Mesendoderm (in vitro differentiated cells): Measurements from ENCODE around the gene FNDC3B.

Experiments
- DNase-seq: peaks from one replicate; pipeline ENCODE4 v3.0.0; 2013
- H2AK5ac ChIP-seq: 2 replicates; pipeline ENCODE4 v1.6.1; 2013; ENCODE audit warnings: low read length, inconsistent platforms
- H2BK120ac ChIP-seq: 2 replicates; pipeline ENCODE4 v1.6.1; 2013; ENCODE audit warnings: low read depth, mild to moderate bottlenecking, low read length, moderate library complexity, mixed read lengths
- H2BK15ac ChIP-seq: replicated peaks from 2 replicates; pipeline ENCODE4 v1.6.1; 2013; ENCODE audit warnings: low read depth, mild to moderate bottlenecking, moderate library complexity
- H2BK5ac ChIP-seq: 2 replicates; pipeline ENCODE4 v1.6.1; 2013; ENCODE audit warnings: low read length, inconsistent platforms
- H3K18ac ChIP-seq: 2 replicates; pipeline ENCODE4 v1.6.1; 2013; ENCODE audit warnings: mild to moderate bottlenecking, low read length, mixed read lengths
- H3K23ac ChIP-seq: one replicate; pipeline ENCODE4 v1.6.1; 2013; ENCODE audit warnings: low read length
- H3K27ac ChIP-seq: 2 replicates; pipeline ENCODE4 v1.5.1; 2013; ENCODE audit warnings: low read depth, mild to moderate bottlenecking, inconsistent platforms, low read length, moderate library complexity
- H3K27me3 ChIP-seq: 2 replicates; pipeline ENCODE4 v1.6.1; 2013; ENCODE audit warnings: low read length, control low read depth, mild to moderate bottlenecking, inconsistent platforms; ENCODE audit not compliant: insufficient read depth, poor library complexity
- H3K36me3 ChIP-seq: 2 replicates; pipeline ENCODE4 v1.6.1; 2013; ENCODE audit warnings: low read length, inconsistent platforms; ENCODE audit not compliant: control insufficient read depth, insufficient read depth
- H3K4ac ChIP-seq: one replicate; pipeline ENCODE4 v1.6.1; 2013; ENCODE audit warnings: low read depth, mild to moderate bottlenecking, low read length, moderate library complexity
- H3K4me1 ChIP-seq: 2 replicates; pipeline ENCODE4 v1.6.1; 2013; ENCODE audit warnings: low read depth, low read length, inconsistent platforms; ENCODE audit not compliant: control insufficient read depth
- H3K4me2 ChIP-seq: 2 replicates; pipeline ENCODE4 v1.6.1; 2013; ENCODE audit warnings: low read length
- H3K4me3 ChIP-seq: 2 replicates; pipeline ENCODE4 v1.5.1; 2013; ENCODE audit warnings: mild to moderate bottlenecking, low read length
- H3K56ac ChIP-seq: one replicate; pipeline ENCODE4 v1.6.1; 2013; ENCODE audit warnings: low read length
- H3K79me1 ChIP-seq: 2 replicates; pipeline ENCODE4 v1.6.1; 2013; ENCODE audit warnings: low read length, inconsistent platforms
- H3K79me2 ChIP-seq: 2 replicates; pipeline ENCODE4 v1.6.1; 2013; ENCODE audit warnings: mild to moderate bottlenecking, low read length; ENCODE audit not compliant: control insufficient read depth, insufficient read depth
- H3K9ac ChIP-seq: 2 replicates; pipeline ENCODE4 v1.6.1; 2013; ENCODE audit warnings: low read length, inconsistent platforms
- H4K5ac ChIP-seq: one replicate; pipeline ENCODE4 v1.6.1; 2013; ENCODE audit warnings: low read length
- H4K8ac ChIP-seq: one replicate; pipeline ENCODE4 v1.6.1; 2013; ENCODE audit warnings: low read depth, mild to moderate bottlenecking, control low read depth, low read length, moderate library complexity
- WGBS: extraction: QIAGEN DNeasy Blood & Tissue Kit; methylation state at CpG from one replicate; pipeline ENCODE4 v1.1.7; 2013; ENCODE audit warnings: low lambda C conversion rate, missing lambda C conversion rate; ENCODE audit not compliant: insufficient coverage; ENCODE audit errors: extremely low coverage; 5-methylcytosine and 5-hydroxymethylcytosine counted together

FNDC3B gene

DNA sequence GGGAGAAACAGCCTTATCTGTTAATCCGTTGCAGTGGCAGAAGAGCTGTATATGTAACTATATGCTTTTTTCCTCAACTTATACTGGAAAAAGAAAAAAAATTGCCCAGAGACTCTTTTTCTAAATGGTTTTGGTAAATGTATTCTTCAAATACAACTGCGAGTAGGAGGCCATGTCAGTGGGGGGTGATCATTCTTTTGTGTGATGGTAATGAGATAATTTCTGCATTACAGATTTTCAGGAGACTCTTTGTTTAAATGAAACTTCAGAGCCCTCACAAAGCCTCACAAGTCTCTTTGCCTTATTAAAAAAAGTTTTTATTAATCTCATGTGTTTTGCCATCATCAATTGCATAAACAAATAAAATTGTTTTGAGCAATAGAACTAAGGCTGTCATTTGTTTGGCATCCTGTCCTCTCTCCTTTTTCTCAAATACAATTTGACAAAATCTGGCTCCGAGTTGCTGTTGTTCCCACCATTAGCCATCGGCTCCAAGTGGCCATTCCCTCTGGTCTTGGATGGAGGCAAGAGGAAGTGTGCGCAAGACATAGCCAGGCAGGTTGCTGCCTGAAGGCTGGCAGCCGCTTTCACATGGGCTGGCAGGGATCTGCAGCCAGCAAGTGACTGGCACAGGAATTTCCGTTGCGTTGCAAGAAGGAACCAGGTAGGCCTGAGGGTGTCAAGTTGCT lies 116.7 kb downstream of the FNDC3B start:
- H3K4ac ChIP-seq, result no peak overlapping the region
- H3K36me3 ChIP-seq, result no peaks in the 10 kb centered on the region
- no peak overlapping the region for H3K18ac ChIP-seq
- no CpG with 5 or more reads among the region's 8 CpGs for WGBS
- no peak overlapping the region for H4K8ac ChIP-seq
- no peak overlapping the region for H2BK120ac ChIP-seq
- H2BK5ac ChIP-seq, result peak overlapping the region; percentile 24
- peaks cover 43% of the 10 kb centered on the region for H3K79me2 ChIP-seq
- peak overlapping the region; percentile 40 for H3K56ac ChIP-seq
- peak overlapping the region; percentile 13 for H3K4me2 ChIP-seq
- no peaks in the 10 kb centered on the region for H3K27me3 ChIP-seq
- peak overlapping the region; percentile 35 for H3K27ac ChIP-seq
- DNase-seq, result peak; percentile 72
- H3K23ac ChIP-seq, result no peak overlapping the region
- peaks cover 28% of the 10 kb centered on the region for H3K4me1 ChIP-seq
- no peak overlapping the region for H3K4me3 ChIP-seq
- H4K5ac ChIP-seq, result no peak overlapping the region
- peaks cover 16% of the 10 kb centered on the region for H3K79me1 ChIP-seq
- no peak overlapping the region for H2AK5ac ChIP-seq
- no peak overlapping the region for H2BK15ac ChIP-seq
- H3K9ac ChIP-seq, result no peak overlapping the region

DNA sequence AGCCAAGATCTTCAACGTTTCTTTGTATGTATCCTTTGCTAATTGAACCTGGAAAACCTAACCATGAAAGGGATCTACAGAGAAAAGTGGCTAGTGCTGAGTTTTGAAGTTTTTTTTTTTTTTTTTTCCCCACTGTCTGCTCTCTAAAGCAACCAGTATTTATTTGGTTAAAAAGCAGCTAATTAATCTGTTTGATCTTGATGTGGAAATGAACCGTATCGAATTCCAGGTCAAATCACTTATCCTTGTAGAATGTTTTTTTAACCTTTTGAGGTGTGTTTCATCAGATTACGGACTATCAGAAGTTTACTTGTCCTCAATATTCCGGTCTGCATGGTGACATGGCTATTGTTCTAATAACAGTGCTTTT lies 117.2 kb downstream of the FNDC3B start:
- Histone ChIP-seq H3K4ac (no peak overlapping the region), H4K5ac (no peak overlapping the region), H4K8ac (no peak overlapping the region), H2BK120ac (no peak overlapping the region), H3K27me3 (no peaks in the 10 kb centered on the region), H3K79me2 (peaks cover 45% of the 10 kb centered on the region), H3K4me1 (peaks cover 27% of the 10 kb centered on the region), H2AK5ac (no peak overlapping the region), H3K36me3 (no peaks in the 10 kb centered on the region), H3K27ac (peak overlapping the region; percentile 35), H2BK5ac (no peak overlapping the region), H3K79me1 (peaks cover 21% of the 10 kb centered on the region), H3K9ac (no peak overlapping the region), H3K4me2 (no peak overlapping the region), H2BK15ac (no peak overlapping the region), H3K23ac (no peak overlapping the region), H3K4me3 (no peak overlapping the region), H3K18ac (no peak overlapping the region), H3K56ac (peak overlapping the region; percentile 40)
- DNase-seq, result no peak
- no CpG with 5 or more reads among the region's 5 CpGs for WGBS

DNA sequence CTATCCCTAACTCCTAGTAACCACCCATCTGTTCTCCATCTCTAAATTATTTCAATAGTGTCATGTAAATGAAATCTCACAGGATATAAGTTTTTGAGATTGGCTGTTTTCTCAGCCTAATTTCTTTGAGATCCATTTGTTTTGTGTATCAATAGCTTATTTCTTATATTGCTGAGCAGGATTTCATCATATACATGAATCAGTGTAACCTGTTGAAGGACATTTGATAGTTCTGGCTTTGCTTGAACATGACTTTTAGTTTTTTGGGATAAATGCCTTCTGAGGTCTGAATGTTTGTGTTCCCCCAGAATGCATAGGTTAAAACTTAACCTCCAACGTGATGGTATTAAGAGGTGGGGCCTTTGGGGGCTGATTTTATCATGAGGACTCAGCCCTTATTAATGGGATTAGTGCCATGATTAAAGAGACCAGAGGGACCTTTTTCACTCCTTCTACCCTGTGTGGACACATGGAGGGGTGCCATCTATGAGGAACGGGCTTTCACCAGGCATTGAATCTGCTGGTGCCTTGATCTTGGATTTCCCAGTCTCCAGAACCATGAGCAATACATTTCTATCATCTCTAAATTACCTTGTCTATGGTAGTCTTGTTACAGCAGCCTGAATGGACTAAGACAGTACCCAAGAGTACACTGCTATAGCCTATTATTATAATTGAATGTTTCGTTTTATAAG lies 118.3 kb downstream of the FNDC3B start:
- H4K5ac ChIP-seq, result no peak overlapping the region
- no peak overlapping the region for H2BK5ac ChIP-seq
- H3K27ac ChIP-seq, result no peak overlapping the region
- no peak overlapping the region for H4K8ac ChIP-seq
- H3K18ac ChIP-seq, result no peak overlapping the region
- no CpG with 5 or more reads among the region's 3 CpGs for WGBS
- peaks cover 19% of the 10 kb centered on the region for H3K4me1 ChIP-seq
- no peak overlapping the region for H3K4me2 ChIP-seq
- DNase-seq, result no peak
- H3K27me3 ChIP-seq, result no peaks in the 10 kb centered on the region
- no peak overlapping the region for H2BK120ac ChIP-seq
- peaks cover 44% of the 10 kb centered on the region for H3K79me2 ChIP-seq
- H2AK5ac ChIP-seq, result no peak overlapping the region
- H3K79me1 ChIP-seq, result peaks cover 15% of the 10 kb centered on the region
- H3K9ac ChIP-seq, result no peak overlapping the region
- H3K23ac ChIP-seq, result no peak overlapping the region
- H3K36me3 ChIP-seq, result no peaks in the 10 kb centered on the region
- no peak overlapping the region for H3K56ac ChIP-seq
- no peak overlapping the region for H2BK15ac ChIP-seq
- H3K4me3 ChIP-seq, result no peak overlapping the region
- no peak overlapping the region for H3K4ac ChIP-seq

DNA sequence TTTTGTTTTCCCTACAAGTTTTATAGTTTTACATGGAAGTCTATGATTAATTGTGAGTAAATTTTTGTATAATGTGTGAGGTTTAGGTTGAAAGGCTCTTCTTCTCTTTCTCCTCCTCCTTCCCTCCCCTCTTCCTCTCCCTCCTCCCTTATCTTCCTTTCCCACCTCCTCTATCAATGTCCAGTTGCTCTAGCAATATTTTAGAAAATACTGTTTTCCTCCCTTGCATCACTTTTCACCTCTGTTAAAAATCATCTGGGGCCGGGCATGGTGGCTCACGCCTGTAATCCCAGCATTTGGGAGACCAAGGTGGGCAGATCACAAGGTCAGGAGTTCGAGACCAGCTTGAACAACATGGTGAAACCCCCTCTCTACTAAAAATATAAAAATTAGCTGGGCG lies 119.4 kb downstream of the FNDC3B start:
- no peak overlapping the region for H3K23ac ChIP-seq
- no CpG with 5 or more reads among the region's 4 CpGs for WGBS
- no peak for DNase-seq

DNA sequence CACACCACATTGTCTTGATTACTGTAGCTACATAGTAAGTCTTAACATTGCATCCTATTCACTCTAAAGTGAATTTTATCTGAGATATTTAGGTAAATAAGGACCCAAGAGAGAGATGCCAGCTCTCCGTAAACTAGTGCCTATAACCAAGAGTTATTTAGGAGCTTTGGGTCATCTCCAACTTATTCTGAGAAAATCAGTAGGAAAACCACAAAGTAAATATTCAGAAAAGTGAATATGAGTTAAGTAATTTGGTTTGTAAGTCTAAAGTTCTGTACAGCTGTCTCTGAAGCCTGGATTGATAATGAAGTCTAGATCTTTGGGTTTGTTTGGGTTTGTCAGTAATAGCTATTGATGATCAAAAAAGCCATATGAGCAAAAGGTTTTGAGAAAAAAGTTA lies 120.0 kb downstream of the FNDC3B start:
- H2BK120ac ChIP-seq, result no peak overlapping the region
- H3K4me3 ChIP-seq, result no peak overlapping the region
- no peak overlapping the region for H2BK5ac ChIP-seq
- H3K36me3 ChIP-seq, result no peaks in the 10 kb centered on the region
- peaks cover 17% of the 10 kb centered on the region for H3K4me1 ChIP-seq
- H2BK15ac ChIP-seq, result no peak overlapping the region
- no peak overlapping the region for H3K56ac ChIP-seq
- H2AK5ac ChIP-seq, result no peak overlapping the region
- H3K4me2 ChIP-seq, result no peak overlapping the region
- H3K18ac ChIP-seq, result no peak overlapping the region
- H3K27ac ChIP-seq, result no peak overlapping the region
- no peak overlapping the region for H4K5ac ChIP-seq
- H3K23ac ChIP-seq, result no peak overlapping the region
- H3K27me3 ChIP-seq, result no peaks in the 10 kb centered on the region
- no peak overlapping the region for H3K4ac ChIP-seq
- no peak for DNase-seq
- H3K79me2 ChIP-seq, result peaks cover 47% of the 10 kb centered on the region
- H3K9ac ChIP-seq, result no peak overlapping the region
- no CpG with 5 or more reads among the region's 1 CpG for WGBS
- H3K79me1 ChIP-seq, result peaks cover 15% of the 10 kb centered on the region
- H4K8ac ChIP-seq, result no peak overlapping the region

More for the DNA sequence above, 119.4 kb downstream of the FNDC3B start:
- Histone ChIP-seq H3K4me1 (peaks cover 17% of the 10 kb centered on the region), H3K27me3 (no peaks in the 10 kb centered on the region), H2BK15ac (no peak overlapping the region), H3K27ac (no peak overlapping the region), H3K18ac (peak overlapping the region; percentile 31), H2BK5ac (no peak overlapping the region), H2AK5ac (no peak overlapping the region), H4K5ac (no peak overlapping the region), H2BK120ac (no peak overlapping the region), H3K56ac (no peak overlapping the region), H3K4me2 (no peak overlapping the region), H3K79me2 (peaks cover 45% of the 10 kb centered on the region), H3K79me1 (peaks cover 15% of the 10 kb centered on the region), H3K4me3 (no peak overlapping the region), H3K9ac (no peak overlapping the region), H3K4ac (no peak overlapping the region), H4K8ac (no peak overlapping the region), H3K36me3 (no peaks in the 10 kb centered on the region)
